Embryonic facial prominence (tissue), 1 donor: ENCODE measurements around the gene GPR132.
"Not testable (repeated sequence)": the region's sequence is repeated elsewhere in the genome, so short reads cannot be mapped to it uniquely, and the experiment has no call there.

ENCODE experiments used
- DNase-seq: peaks from one replicate; pipeline ENCODE4 v3.0.0-alpha.2; 2016; ENCODE audit errors: extremely low spot score

GPR132 gene

GRCh38 chr14:105075379-105076295 is 10.4 kb upstream of the GPR132 start:
- DNase-seq = no peak

DNA sequence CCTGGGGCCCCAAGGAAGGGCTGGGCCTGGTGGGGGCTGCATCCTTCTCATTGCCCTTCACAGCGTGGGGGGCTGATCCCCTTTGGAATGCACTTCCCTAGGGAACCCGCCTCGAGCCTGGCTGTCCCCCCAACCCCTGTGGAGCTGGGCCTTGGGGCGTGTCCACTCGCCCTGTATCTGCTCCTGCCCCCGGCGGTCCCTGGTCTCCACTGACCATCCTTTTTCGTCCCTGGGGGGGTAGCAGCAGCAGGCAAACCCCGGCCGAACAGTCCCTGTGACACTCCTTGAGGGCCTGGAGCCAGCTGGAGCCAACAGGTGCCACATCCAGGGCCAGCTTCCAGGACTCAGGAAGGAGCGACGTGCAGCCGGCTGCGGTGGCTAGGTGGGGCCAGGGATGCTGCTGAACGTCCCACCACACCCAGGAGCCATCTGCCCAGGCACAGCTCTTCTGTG is 9.4 kb upstream of the GPR132 start:
- DNase-seq = no peak

GRCh38 chr14:105073720-105074600 is 8.7 kb upstream of the GPR132 start:
- no peak for DNase-seq

DNA sequence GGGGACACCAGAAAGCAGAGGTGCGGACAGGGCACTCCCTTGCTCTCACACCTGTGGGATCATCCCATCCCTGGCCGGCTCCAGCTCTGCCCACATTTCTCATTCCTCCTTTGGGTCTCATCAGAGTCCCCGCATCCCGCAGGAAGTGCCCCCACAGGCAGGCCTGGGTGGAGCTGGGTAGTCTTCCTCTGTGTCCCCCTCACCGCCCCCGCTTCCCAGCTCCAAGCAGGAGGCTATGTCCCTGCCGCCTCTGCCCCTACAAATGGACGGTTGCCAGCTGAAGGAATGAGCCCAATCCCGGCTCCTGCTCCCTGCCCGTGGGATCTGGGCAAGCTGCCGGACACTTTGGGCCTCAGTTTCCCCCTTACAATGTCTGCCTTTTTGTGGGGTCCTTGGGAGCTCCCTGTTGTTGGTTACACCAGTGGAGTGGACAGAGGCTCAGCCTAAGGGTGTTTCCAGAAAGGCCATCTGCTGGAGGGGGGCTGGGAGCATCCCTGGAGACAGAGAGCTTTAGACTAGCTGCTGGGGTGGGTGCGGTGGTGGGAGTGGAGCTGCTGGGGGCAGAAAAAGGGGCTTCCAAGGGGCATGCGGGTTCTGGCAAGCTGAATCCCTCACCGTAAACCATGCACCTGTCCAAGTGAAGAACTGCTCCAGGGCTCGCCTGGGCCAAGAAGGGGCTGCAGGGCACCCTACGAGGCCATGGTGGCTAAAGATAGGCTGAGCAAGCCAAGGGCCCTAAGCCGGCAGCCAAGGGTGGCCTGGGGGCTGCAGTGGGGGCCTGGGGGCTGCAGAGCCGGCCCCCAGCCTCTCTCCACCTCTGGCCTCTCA is 7.9 kb upstream of the GPR132 start:
- no peak for DNase-seq

DNA sequence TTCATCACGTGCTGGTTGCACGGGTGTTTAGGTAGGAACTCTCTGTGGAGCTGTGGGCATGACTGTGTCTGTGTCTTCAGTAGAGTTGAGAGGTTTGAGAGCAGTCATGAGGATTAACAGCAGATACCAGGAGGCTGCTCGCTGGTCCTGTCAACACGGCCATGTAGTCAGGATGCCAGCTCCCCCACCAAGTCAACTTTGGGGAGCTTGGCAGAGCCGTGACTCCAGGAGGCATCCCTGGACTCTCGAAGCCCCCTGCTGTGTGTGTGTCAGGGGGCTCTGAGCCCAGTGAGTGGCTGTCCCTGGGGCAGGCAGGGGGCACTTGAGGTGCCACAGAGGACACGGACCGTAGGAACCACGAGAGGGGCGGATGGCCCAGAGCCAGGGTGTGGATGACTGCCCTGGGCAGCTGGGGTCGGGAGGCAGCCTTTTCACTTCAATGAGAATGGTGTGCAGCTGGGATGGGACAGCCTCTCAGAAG is 7.2 kb upstream of the GPR132 start:
- DNase-seq = no peak

GRCh38 chr14:105071942-105072341 is 6.7 kb upstream of the GPR132 start:
- DNase-seq = no peak

GRCh38 chr14:105071326-105071725 is 6.1 kb upstream of the GPR132 start:
- no peak for DNase-seq

- DNase-seq = no peak
Observed at GRCh38 chr14:105070760-105071137, 5.5 kb upstream of the GPR132 start.

DNA sequence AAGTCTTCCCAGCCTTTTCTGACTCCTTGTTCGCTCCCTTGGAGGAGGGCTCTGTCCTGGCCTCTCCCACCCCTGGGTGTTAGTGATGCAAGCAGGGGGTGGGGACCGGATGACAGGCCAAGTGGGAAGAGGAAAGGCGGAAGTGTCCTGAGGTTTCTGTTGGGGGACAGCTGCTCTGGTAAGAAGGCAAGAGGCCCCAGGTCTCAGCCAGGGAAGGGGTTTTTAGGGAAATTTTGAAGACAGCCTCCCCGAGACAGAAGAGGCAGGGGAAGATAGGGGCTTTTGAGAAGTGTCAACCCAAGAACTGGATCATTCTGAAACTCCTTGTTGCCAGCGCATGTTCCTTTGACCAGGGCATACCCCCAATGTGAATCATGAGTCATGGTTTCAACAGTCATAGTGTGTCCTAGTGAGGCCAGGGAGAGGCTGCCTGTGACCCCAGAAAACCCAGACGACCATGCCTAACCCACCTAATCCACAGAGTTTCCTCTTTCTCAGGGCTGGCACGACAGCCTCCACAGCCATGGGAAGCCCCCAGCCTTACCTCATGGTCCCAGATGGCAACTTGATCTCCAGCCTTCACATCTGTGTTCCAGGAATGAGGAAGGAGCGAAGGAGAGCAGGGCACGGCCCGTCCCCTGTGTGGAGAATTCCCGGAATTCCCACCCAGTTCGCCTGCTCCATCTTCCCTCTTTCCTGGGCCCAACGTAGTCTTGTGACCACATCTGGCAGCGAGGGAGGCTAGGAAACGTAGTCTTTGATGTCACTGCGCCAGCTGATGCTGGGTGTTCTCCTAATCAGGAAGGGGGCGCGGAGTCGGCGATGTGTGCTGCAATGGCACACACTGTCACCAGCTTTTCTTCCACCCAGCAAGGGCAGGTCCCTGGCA is 4.9 kb upstream of the GPR132 start:
- DNase-seq = no peak

GRCh38 chr14:105069522-105069870 is 4.3 kb upstream of the GPR132 start:
- no peak for DNase-seq

GRCh38 chr14:105068818-105069217 is 3.6 kb upstream of the GPR132 start:
- no peak for DNase-seq

DNA sequence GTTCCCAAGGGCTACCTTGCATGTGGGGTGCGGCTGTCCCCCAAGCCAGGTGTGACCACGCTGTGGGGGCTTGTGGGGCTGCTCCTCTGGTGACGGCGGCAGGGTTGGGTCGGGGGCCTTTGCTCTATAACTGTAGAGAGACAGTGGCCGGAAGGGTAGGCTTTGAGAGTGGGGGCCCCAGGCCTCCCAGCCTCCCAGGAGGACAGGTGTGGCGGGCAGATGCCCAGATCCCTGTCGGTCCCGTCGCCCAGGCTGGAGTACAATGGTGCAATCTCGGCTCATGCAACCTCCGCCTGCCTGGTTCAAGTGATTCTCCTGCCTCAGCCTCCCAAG is 2.7 kb upstream of the GPR132 start:
- DNase-seq = no peak

- DNase-seq = no peak
Observed at GRCh38 chr14:105067140-105067968, 2.1 kb upstream of the GPR132 start.

- no peak for DNase-seq
Observed at GRCh38 chr14:105066240-105067071, 1.2 kb upstream of the GPR132 start.

DNA sequence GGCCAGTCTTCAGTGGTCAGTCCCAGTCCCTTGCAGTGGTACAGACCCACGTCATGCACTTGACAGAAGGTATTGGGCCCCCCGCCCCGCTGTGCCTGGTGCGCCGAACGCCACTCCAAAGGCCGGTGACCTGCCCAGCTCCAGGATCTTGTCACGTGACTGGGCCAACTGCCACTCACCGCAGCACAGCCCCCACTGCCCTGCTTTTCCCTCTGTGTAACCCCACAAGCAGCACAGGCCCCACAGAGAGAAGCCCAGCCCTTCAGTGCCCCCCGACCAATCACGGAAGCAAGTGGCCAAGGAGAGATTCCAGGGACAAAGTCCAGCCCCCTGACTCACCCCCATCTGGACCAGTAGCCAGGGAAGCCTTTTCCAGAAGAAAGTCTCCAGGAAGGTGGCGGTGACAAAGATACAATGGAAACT is 498 bp downstream of the GPR132 start:
- DNase-seq = no peak

- no peak for DNase-seq
Observed at GRCh38 chr14:105064001-105064400, 1.2 kb downstream of the GPR132 start.

- not testable (repeated sequence) for DNase-seq
Observed at GRCh38 chr14:105063506-105063905, 1.7 kb downstream of the GPR132 start.

GRCh38 chr14:105063056-105063455 is 2.2 kb downstream of the GPR132 start:
- DNase-seq = no peak

DNA sequence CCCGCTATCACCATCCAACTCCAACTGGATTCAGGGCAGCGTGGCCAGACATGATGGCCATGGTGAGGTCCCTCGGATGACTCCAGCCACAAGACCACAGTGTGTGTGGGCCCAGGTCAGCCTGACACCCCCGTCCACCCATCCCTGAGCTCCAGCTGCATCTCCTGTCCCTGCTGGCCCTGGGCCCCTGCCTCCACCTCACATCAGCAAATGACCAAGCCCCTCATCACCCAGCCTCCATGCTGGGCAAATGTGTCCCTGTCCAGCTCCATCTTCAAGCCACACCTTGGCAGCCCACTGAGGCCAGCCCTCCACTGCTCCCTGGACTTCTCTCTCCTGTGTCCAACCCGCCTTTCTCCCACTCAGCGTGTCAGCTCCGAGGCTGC is 3.2 kb downstream of the GPR132 start:
- DNase-seq = no peak
